HCT116 (cell line): ENCODE measurements around the gene ALDH1A1.

Experiments
- ATF3 ChIP-seq: IDR thresholded peaks from 2 replicates; pipeline ENCODE4 v1.6.1; 2012
- ELF1 ChIP-seq: IDR thresholded peaks from 2 replicates; pipeline ENCODE4 v1.6.1; 2012; ENCODE audit warnings: low read depth, borderline replicate concordance
- EZH2 ChIP-seq: fragments of 200-600 bp; sonication (generic); IDR thresholded peaks from 2 replicates; pipeline ENCODE4 v1.6.1; 2017; ENCODE audit warnings: antibody characterized with exemption, mixed run types
- FOSL1 ChIP-seq: IDR thresholded peaks from 2 replicates; pipeline ENCODE4 v1.6.1; 2012; ENCODE audit warnings: low read depth
- SP1 ChIP-seq: IDR thresholded peaks from 2 replicates; pipeline ENCODE4 v1.6.1; 2012; ENCODE audit warnings: low read depth
- YY1 ChIP-seq: IDR thresholded peaks from 2 replicates; pipeline ENCODE4 v1.6.1; 2011; ENCODE audit warnings: low read length, low read depth, moderate library complexity, mild to moderate bottlenecking; ENCODE audit not compliant: insufficient replicate concordance; ENCODE audit errors: extremely low read depth
- ZBTB33 ChIP-seq: IDR thresholded peaks from 2 replicates; pipeline ENCODE4 v1.6.1; 2011; ENCODE audit warnings: mild to moderate bottlenecking, low read length, moderate library complexity; ENCODE audit not compliant: insufficient replicate concordance; ENCODE audit errors: extremely low read depth
- ZNF274 ChIP-seq: fragments of 200-500 bp; sonication (Bioruptor generic); IDR thresholded peaks from 2 replicates; pipeline ENCODE4 v1.6.1; 2014; ENCODE audit warnings: mild to moderate bottlenecking, low read depth, low read length, inconsistent platforms
- TF ChIP-seq, protein P1 (sequence below), 3 experiments: fragments of 200-600 bp in 1 of 3; sonication (generic) in 1 of 3; IDR thresholded peaks in 2 of 3; conservative IDR thresholded peaks in 1 of 3; 2 replicates each; pipeline ENCODE4 v1.5.1; 2012 to 2017; ENCODE audit warnings: low read depth in 2 of 3, low read length in 2 of 3, antibody characterized with exemption in 1 of 3, borderline replicate concordance in 1 of 3, control low read depth in 1 of 3, mild to moderate bottlenecking in 1 of 3, mixed read lengths in 1 of 3, mixed run types in 1 of 3, moderate library complexity in 1 of 3; ENCODE audit not compliant: insufficient read depth in 1 of 3
- TF ChIP-seq, protein P2 (sequence below): IDR thresholded peaks from 2 replicates; pipeline ENCODE4 v1.6.1; 2012; ENCODE audit warnings: low read depth

GRCh38 chr9:72856972-72857623 is 95.8 kb downstream of the ALDH1A1 start:
- TF ChIP-seq, protein P1, sequence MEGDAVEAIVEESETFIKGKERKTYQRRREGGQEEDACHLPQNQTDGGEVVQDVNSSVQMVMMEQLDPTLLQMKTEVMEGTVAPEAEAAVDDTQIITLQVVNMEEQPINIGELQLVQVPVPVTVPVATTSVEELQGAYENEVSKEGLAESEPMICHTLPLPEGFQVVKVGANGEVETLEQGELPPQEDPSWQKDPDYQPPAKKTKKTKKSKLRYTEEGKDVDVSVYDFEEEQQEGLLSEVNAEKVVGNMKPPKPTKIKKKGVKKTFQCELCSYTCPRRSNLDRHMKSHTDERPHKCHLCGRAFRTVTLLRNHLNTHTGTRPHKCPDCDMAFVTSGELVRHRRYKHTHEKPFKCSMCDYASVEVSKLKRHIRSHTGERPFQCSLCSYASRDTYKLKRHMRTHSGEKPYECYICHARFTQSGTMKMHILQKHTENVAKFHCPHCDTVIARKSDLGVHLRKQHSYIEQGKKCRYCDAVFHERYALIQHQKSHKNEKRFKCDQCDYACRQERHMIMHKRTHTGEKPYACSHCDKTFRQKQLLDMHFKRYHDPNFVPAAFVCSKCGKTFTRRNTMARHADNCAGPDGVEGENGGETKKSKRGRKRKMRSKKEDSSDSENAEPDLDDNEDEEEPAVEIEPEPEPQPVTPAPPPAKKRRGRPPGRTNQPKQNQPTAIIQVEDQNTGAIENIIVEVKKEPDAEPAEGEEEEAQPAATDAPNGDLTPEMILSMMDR (IDR thresholded peaks at IDR 0.05 in 2 of 3, conservative IDR thresholded peaks at IDR 0.05 in 1 of 3; ENCODE audit: borderline replicate concordance in 1 of 3, insufficient read depth in 1 of 3, low read depth in 2 of 3, low read length in 2 of 3) = peak; percentile 60 to 81 (median 68); a peak in 5 of 6 replicates
- TF ChIP-seq YY1 (no peak), SP1 (no peak), EZH2 (no peak), ZNF274 (no peak), ZBTB33 (no peak), FOSL1 (no peak), ELF1 (no peak), ATF3 (no peak)
- TF ChIP-seq, protein P2, sequence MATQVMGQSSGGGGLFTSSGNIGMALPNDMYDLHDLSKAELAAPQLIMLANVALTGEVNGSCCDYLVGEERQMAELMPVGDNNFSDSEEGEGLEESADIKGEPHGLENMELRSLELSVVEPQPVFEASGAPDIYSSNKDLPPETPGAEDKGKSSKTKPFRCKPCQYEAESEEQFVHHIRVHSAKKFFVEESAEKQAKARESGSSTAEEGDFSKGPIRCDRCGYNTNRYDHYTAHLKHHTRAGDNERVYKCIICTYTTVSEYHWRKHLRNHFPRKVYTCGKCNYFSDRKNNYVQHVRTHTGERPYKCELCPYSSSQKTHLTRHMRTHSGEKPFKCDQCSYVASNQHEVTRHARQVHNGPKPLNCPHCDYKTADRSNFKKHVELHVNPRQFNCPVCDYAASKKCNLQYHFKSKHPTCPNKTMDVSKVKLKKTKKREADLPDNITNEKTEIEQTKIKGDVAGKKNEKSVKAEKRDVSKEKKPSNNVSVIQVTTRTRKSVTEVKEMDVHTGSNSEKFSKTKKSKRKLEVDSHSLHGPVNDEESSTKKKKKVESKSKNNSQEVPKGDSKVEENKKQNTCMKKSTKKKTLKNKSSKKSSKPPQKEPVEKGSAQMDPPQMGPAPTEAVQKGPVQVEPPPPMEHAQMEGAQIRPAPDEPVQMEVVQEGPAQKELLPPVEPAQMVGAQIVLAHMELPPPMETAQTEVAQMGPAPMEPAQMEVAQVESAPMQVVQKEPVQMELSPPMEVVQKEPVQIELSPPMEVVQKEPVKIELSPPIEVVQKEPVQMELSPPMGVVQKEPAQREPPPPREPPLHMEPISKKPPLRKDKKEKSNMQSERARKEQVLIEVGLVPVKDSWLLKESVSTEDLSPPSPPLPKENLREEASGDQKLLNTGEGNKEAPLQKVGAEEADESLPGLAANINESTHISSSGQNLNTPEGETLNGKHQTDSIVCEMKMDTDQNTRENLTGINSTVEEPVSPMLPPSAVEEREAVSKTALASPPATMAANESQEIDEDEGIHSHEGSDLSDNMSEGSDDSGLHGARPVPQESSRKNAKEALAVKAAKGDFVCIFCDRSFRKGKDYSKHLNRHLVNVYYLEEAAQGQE = no peak
